CD14-positive monocyte (primary cell): ENCODE data around the gene PCP2. TPM values are rescaled to one million over a fixed set of nuclear protein-coding genes. Genes with fewer than 3 reads are reported as not detected.

Source experiments
- DNase-seq, 3 donors: peaks; one replicate each; pipeline ENCODE4 v3.0.0-alpha.2; 2011 to 2022
- H2AFZ ChIP-seq: 2 replicates; pipeline ENCODE4 v1.6.0; 2012; ENCODE audit warnings: mild to moderate bottlenecking, low read depth, low read length, inconsistent platforms; ENCODE audit not compliant: insufficient read depth, poor library complexity, severe bottlenecking
- H3K27ac ChIP-seq, 2 donors: 1 replicate in 1 of 2; 2 replicates in 1 of 2; pipeline ENCODE4 v1.5.1; 2012 to 2013; ENCODE audit warnings: low read length in 2 of 2, control low read depth in 1 of 2, inconsistent platforms in 1 of 2, low read depth in 1 of 2, mild to moderate bottlenecking in 1 of 2
- H3K27me3 ChIP-seq, 2 donors: one replicate each; pipeline versions ENCODE4 v1.6.0 to v1.6.1; 2011 to 2013; ENCODE audit warnings: low read length in 2 of 2; ENCODE audit not compliant: control insufficient read depth in 2 of 2, insufficient read depth in 2 of 2
- H3K36me3 ChIP-seq, 2 donors: replicated peaks in 1 of 2; 1 replicate in 1 of 2; 2 replicates in 1 of 2; pipeline versions ENCODE4 v1.5.1 to v1.6.1; 2012 to 2013; ENCODE audit warnings: low read length in 2 of 2, control low read depth in 1 of 2, inconsistent platforms in 1 of 2, mild to moderate bottlenecking in 1 of 2; ENCODE audit not compliant: insufficient read depth in 2 of 2, control insufficient read depth in 1 of 2
- H3K4me1 ChIP-seq, 2 donors: 1 replicate in 1 of 2; 2 replicates in 1 of 2; pipeline versions ENCODE4 v1.5.1 to v1.6.1; 2012 to 2013; ENCODE audit warnings: low read length in 2 of 2, control low read depth in 1 of 2, inconsistent platforms in 1 of 2, mild to moderate bottlenecking in 1 of 2, moderate library complexity in 1 of 2; ENCODE audit not compliant: insufficient read depth in 2 of 2, control insufficient read depth in 1 of 2
- H3K4me2 ChIP-seq: replicated peaks from 2 replicates; pipeline ENCODE3; 2012; ENCODE audit warnings: low read length, moderate library complexity, mild to moderate bottlenecking; ENCODE audit not compliant: poor library complexity, severe bottlenecking; ENCODE audit errors: extremely low read depth
- H3K4me3 ChIP-seq, 3 experiments: fragments of 200-600 bp in 1 of 3; sonication (generic) in 1 of 3; replicated peaks in 1 of 3; 1 replicate in 2 of 3; 2 replicates in 1 of 3; pipeline ENCODE4 v1.5.1; 2011 to 2013; ENCODE audit warnings: low read length in 3 of 3, mild to moderate bottlenecking in 3 of 3, control low read depth in 2 of 3, low read depth in 2 of 3, inconsistent platforms in 1 of 3, moderate library complexity in 1 of 3
- H3K79me2 ChIP-seq: 2 replicates; pipeline ENCODE4 v1.6.0; 2012; ENCODE audit warnings: mild to moderate bottlenecking, control low read depth, inconsistent platforms, low read length, moderate library complexity; ENCODE audit not compliant: insufficient read depth
- H3K9ac ChIP-seq: 2 replicates; pipeline ENCODE4 v1.6.0; 2017; ENCODE audit warnings: low read length, mild to moderate bottlenecking; ENCODE audit not compliant: insufficient read depth, poor library complexity, severe bottlenecking
- H3K9me3 ChIP-seq, 2 donors: replicated peaks in 1 of 2; 1 replicate in 1 of 2; 2 replicates in 1 of 2; pipeline versions ENCODE4 v1.5.1 to v1.6.1; 2012 to 2013; ENCODE audit warnings: low read length in 2 of 2, control low read depth in 1 of 2; ENCODE audit not compliant: control insufficient read depth in 1 of 2, insufficient read depth in 1 of 2
- H4K20me1 ChIP-seq: 2 replicates; pipeline ENCODE4 v1.6.0; 2012; ENCODE audit warnings: mild to moderate bottlenecking, low read length, control low read depth, moderate library complexity; ENCODE audit not compliant: insufficient read depth
- H3K27ac Mint-ChIP-seq, 7 donors: one replicate each; pipeline ENCODE4 v1.8.0; 2020; ENCODE audit warnings: mild to moderate bottlenecking in 7 of 7, mixed read lengths in 7 of 7, moderate library complexity in 6 of 7, inconsistent platforms in 2 of 7
- H3K27me3 Mint-ChIP-seq, 3 donors: one replicate each; pipeline ENCODE4 v1.8.0; 2021 to 2022; ENCODE audit warnings: low read depth in 3 of 3, mild to moderate bottlenecking in 3 of 3, mixed read lengths in 3 of 3, moderate library complexity in 3 of 3, inconsistent platforms in 1 of 3
- H3K36me3 Mint-ChIP-seq, 2 donors: one replicate each; pipeline ENCODE4 v1.8.0; 2020; ENCODE audit warnings: mixed read lengths in 2 of 2, inconsistent platforms in 1 of 2, mild to moderate bottlenecking in 1 of 2
- H3K4me1 Mint-ChIP-seq: one replicate; pipeline ENCODE4 v1.8.0; 2020; ENCODE audit warnings: mild to moderate bottlenecking, mixed read lengths
- H3K4me3 Mint-ChIP-seq, 2 donors: one replicate each; pipeline ENCODE4 v1.8.0; 2020; ENCODE audit warnings: mild to moderate bottlenecking in 2 of 2, mixed read lengths in 2 of 2, moderate library complexity in 1 of 2
- H3K9me3 Mint-ChIP-seq, 7 donors: one replicate each; pipeline ENCODE4 v1.8.0; 2020 to 2022; ENCODE audit warnings: mixed read lengths in 7 of 7, mild to moderate bottlenecking in 6 of 7, moderate library complexity in 6 of 7, inconsistent platforms in 2 of 7
- WGBS: methylation state at CpG from one replicate; pipeline ENCODE4 v1.1.5; 2013; ENCODE audit warnings: missing lambda C conversion rate; ENCODE audit not compliant: insufficient coverage; 5-methylcytosine and 5-hydroxymethylcytosine counted together
- intact Hi-C, 2 donors: fragments of 100-400 bp; cut with micrococcal nuclease; formaldehyde crosslinking; loops; one replicate each; pipeline versions ENCODE4 v1.15.0 to v1.15.1; 2023
- polyA plus RNA-seq, 3 donors: library from polyadenylated mRNA; depleted of rRNA in 1 of 3; unstranded in 2 of 3; stranded (reverse) in 1 of 3; fragments of 300-500 nt in 2 of 3; fragments of >200 nt in 1 of 3; fragmentation: Illumina TruSeq in 2 of 3; gene quantifications; 1 replicate in 2 of 3; 2 replicates in 1 of 3; pipeline ENCODE4 v1.2.3, GENCODE V29; 2012 to 2021
- TF ChIP-seq, protein P1 (sequence below): fragments of 200-600 bp; IDR thresholded peaks from one replicate; pipeline ENCODE4 v1.8.0; 2022; ENCODE audit warnings: antibody characterized with exemption, mild to moderate bottlenecking

PCP2 gene
- polyA plus RNA-seq, 3 donors, result 1.8 TPM; not detected in 2

DNA sequence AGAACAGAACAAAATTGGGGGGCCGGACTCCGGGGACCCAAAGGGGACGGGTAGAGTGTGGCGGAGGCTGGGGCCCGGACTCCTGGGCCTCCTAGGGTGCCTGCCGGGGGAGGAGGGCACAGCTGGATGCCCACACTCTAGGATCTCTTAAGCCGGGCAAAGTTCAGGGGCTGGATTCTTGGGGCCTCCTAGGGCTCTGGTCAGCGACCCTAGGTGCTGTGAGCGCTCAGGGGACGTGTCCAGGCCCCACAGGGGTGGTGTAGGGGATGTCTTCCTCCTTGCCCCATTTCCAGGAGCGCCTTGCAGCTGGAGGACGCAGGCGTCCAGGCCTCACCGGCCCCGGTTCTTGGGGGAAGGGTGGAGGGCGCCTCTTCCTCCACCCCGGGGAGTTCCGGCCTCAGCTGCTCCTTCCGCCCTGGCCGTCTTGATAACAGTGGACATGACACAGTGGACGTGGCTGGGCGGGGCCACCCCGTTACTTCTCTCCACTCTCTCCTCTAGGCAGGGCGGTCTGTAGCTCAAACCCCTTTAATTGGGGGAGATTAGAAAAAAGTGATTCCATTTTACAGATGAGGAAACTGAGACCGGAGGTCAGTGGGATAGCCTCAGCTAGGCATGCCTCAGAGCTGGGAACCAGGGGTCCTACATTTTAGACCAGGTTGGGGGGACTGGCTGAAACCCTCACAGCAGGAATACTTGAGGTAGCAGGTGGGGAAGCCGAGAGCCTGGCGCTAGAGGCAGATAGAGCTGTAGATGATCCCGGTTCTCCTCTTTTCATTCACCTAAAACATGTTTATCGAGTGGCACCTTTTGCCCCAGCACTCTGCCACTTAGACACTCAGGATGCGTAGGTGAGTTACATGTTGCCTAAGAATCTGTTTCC, 4.1 kb upstream of the PCP2 start:
- WGBS, result 8% methylated on average over 13 of the region's 30 CpGs
- intact Hi-C loops, result loop anchor here (5.0 to 10.0 kb wide), 3 partner anchors 40 to 267 kb away; partner anchors contain the start of genes MAP2K7 (in 1 of the 2), MCEMP1 (in 1 of the 2) and TRAPPC5 (in 1 of the 2)
- H3K27ac ChIP-seq, result peak overlapping the region; percentile 96 to 100
- peak overlapping the region; percentile 56 to 99 (median 90) for H3K4me3 ChIP-seq
- H3K4me1 ChIP-seq, result peaks cover 34 to 49% of the 10 kb centered on the region in 2 donors
- peaks cover 46% of the 10 kb centered on the region for H3K4me1 Mint-ChIP-seq
- H3K27me3 ChIP-seq, result no peaks in the 10 kb centered on the region
- peak overlapping the region; percentile 94 to 98 (median 95) for H3K27ac Mint-ChIP-seq
- peak overlapping the region; percentile 99 for H3K9ac ChIP-seq
- peaks cover 0 to 2% (median 0%) of the 10 kb centered on the region in 7 donors for H3K9me3 Mint-ChIP-seq
- peak overlapping the region; percentile 89 to 92 for H3K4me3 Mint-ChIP-seq
- H3K36me3 Mint-ChIP-seq, result peaks cover 35 to 49% of the 10 kb centered on the region in 2 donors
- peak; percentile 82 to 91 (median 88) for DNase-seq
- peak overlapping the region; percentile 88 for H3K4me2 ChIP-seq
- no peak overlapping the region for H2AFZ ChIP-seq
- peaks cover 65% of the 10 kb centered on the region for H3K79me2 ChIP-seq
- no peaks in the 10 kb centered on the region for H3K9me3 ChIP-seq
- H4K20me1 ChIP-seq, result peaks cover 50% of the 10 kb centered on the region
- peaks cover 0 to 3% (median 2%) of the 10 kb centered on the region in 3 donors for H3K27me3 Mint-ChIP-seq
- TF ChIP-seq, protein P1, sequence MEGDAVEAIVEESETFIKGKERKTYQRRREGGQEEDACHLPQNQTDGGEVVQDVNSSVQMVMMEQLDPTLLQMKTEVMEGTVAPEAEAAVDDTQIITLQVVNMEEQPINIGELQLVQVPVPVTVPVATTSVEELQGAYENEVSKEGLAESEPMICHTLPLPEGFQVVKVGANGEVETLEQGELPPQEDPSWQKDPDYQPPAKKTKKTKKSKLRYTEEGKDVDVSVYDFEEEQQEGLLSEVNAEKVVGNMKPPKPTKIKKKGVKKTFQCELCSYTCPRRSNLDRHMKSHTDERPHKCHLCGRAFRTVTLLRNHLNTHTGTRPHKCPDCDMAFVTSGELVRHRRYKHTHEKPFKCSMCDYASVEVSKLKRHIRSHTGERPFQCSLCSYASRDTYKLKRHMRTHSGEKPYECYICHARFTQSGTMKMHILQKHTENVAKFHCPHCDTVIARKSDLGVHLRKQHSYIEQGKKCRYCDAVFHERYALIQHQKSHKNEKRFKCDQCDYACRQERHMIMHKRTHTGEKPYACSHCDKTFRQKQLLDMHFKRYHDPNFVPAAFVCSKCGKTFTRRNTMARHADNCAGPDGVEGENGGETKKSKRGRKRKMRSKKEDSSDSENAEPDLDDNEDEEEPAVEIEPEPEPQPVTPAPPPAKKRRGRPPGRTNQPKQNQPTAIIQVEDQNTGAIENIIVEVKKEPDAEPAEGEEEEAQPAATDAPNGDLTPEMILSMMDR, result no peak
- H3K36me3 ChIP-seq, result peaks cover 40 to 45% of the 10 kb centered on the region in 2 donors

- Histone ChIP-seq H3K79me2 (peaks cover 58% of the 10 kb centered on the region), H2AFZ (peak within 1 kb of the TSS; percentile 75), H3K4me3 (peak within 1 kb of the TSS; percentile 56 to 99 (median 90)), H3K27me3 (no peaks in the 10 kb centered on the region), H3K4me1 (peaks cover 33 to 42% of the 10 kb centered on the region in 2 donors), H4K20me1 (peaks cover 42% of the 10 kb centered on the region), H3K9ac (peak within 1 kb of the TSS; percentile 99), H3K36me3 (peaks cover 36 to 45% of the 10 kb centered on the region in 2 donors), H3K9me3 (no peaks in the 10 kb centered on the region), H3K27ac (peak within 1 kb of the TSS; percentile 96 to 100), H3K4me2 (peak within 1 kb of the TSS; percentile 88)
- TF ChIP-seq, protein P1, result no peak
- H3K4me1 Mint-ChIP-seq, result peaks cover 46% of the 10 kb centered on the region
- intact Hi-C loops, result loop anchor here (5.0 to 10.0 kb wide), 3 partner anchors 40 to 268 kb away; partner anchors contain the start of genes MAP2K7 (in 1 of the 2), MCEMP1 (in 1 of the 2) and TRAPPC5 (in 1 of the 2)
- H3K9me3 Mint-ChIP-seq, result no peaks in the 10 kb centered on the region
- H3K27ac Mint-ChIP-seq, result peak within 1 kb of the TSS; percentile 94 to 98 (median 95)
- peaks cover 0 to 3% (median 2%) of the 10 kb centered on the region in 3 donors for H3K27me3 Mint-ChIP-seq
- H3K36me3 Mint-ChIP-seq, result peaks cover 36 to 49% of the 10 kb centered on the region in 2 donors
- WGBS, result 4% methylated on average over 49 of the region's 61 CpGs
- peak within 1 kb of the TSS; percentile 89 to 92 for H3K4me3 Mint-ChIP-seq
- peak; percentile 73 to 81 (median 74) for DNase-seq
These were observed 3.3 kb upstream of the PCP2 start, which contains the start of gene STXBP2 for GRCh38 chr19:7636691-7637373. TSS of gene STXBP2 (plus strand) at chr19:7637110. CDS start at chr19:7637150, 40 bp downstream.
